ENCODE data around the gene ZNF714.

DNA sequence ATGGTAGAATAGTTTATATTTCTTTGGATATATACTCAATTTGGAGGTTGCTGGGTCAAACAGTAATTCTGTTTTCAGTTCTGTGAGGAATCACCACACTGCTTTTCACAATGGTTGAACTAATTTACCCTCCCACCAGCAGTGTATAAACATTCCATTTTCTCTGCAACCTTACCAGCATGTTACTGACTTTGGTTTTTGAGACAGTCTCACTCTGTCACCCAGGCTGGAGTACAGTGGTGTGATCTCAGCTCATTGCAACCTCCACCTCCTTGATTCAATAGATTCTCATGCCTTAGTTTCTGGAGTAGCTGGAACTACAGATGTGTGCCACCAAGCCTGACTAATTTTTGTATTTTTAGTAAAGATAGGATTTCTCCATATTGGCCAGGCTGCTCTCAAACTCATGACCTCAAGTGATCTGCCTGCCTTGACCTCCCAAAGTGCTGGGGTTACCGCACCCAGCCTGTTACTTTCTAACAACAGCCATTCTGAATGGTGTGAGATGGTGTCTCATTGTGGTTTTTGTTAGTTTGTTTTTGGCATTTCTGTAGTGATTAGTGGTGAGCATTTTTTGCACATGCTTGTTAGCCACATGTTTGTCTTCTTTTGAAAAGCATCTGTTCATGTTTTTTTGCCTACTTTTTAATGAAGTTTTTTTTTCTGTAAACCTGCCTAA lies 12.5 kb downstream of the ZNF714 start:
- no peak for TF ChIP-seq POLR2A (IDR thresholded peaks at IDR 0.05)
- TF ChIP-seq, protein P1, sequence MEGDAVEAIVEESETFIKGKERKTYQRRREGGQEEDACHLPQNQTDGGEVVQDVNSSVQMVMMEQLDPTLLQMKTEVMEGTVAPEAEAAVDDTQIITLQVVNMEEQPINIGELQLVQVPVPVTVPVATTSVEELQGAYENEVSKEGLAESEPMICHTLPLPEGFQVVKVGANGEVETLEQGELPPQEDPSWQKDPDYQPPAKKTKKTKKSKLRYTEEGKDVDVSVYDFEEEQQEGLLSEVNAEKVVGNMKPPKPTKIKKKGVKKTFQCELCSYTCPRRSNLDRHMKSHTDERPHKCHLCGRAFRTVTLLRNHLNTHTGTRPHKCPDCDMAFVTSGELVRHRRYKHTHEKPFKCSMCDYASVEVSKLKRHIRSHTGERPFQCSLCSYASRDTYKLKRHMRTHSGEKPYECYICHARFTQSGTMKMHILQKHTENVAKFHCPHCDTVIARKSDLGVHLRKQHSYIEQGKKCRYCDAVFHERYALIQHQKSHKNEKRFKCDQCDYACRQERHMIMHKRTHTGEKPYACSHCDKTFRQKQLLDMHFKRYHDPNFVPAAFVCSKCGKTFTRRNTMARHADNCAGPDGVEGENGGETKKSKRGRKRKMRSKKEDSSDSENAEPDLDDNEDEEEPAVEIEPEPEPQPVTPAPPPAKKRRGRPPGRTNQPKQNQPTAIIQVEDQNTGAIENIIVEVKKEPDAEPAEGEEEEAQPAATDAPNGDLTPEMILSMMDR (IDR thresholded peaks at IDR 0.05) = no peak

Measured in prostate gland (tissue), 2 donors.